Peyer's patch (tissue), 4 donors: ENCODE data around the gene PRX. TPM values are rescaled to one million over a fixed set of nuclear protein-coding genes. Genes with fewer than 3 reads are reported as not detected.
A peak's percentile ranks its signal among the peaks of the same experiment; 100 is the strongest.

Experiments
- DNase-seq, 3 donors: peaks; one replicate each; pipeline ENCODE4 v3.0.0-alpha.2; 2017 to 2019
- H3K27ac ChIP-seq, 4 donors: fragments of 200-600 bp; sonication (generic); one replicate each; pipeline ENCODE4 v1.5.1; 2016 to 2019
- H3K27me3 ChIP-seq, 2 donors: fragments of 200-600 bp; sonication (generic); one replicate each; pipeline ENCODE4 v1.5.1; 2019
- H3K36me3 ChIP-seq, 3 donors: fragments of 200-600 bp; sonication (generic); one replicate each; pipeline ENCODE4 v1.5.1; 2016 to 2019
- H3K4me1 ChIP-seq, 4 donors: fragments of 200-600 bp; sonication (generic); one replicate each; pipeline ENCODE4 v1.5.1; 2016 to 2019
- H3K4me3 ChIP-seq, 4 donors: fragments of 200-600 bp; sonication (generic); 1 replicate in 3 of 4; 2 replicates in 1 of 4; pipeline ENCODE4 v1.5.1; 2016 to 2019; ENCODE audit warnings: mild to moderate bottlenecking in 1 of 4
- H3K9me3 ChIP-seq, 4 donors: fragments of 200-600 bp; sonication (generic); one replicate each; pipeline ENCODE4 v1.5.1; 2016 to 2019; ENCODE audit warnings: mild to moderate bottlenecking in 1 of 4
- POLR2A ChIP-seq, 2 donors: fragments of 450-650 bp; IDR thresholded peaks; one replicate each; pipeline ENCODE4 v1.5.1; 2017; ENCODE audit warnings: antibody characterized with exemption in 2 of 2, mild to moderate bottlenecking in 2 of 2, moderate library complexity in 2 of 2
- total RNA-seq, 4 donors: library from RNA; depleted of rRNA; stranded (reverse); fragments of >200 nt; gene quantifications; one replicate each; pipeline ENCODE4 v1.1.0, GENCODE V29; 2016
- TF ChIP-seq, protein P1 (sequence below), 6 experiments: fragments of 450-650 bp in 4 of 6; fragments of 200-600 bp in 2 of 6; sonication (generic) in 1 of 6; IDR thresholded peaks; one replicate each; pipeline ENCODE4 v1.5.1; 2017 to 2019; ENCODE audit warnings: antibody characterized with exemption in 6 of 6, mild to moderate bottlenecking in 3 of 6, moderate library complexity in 1 of 6

Gene PRX
- total RNA-seq, 4 donors from 2014 or later = 1.4 to 7.4 (median 3.0) TPM

DNA sequence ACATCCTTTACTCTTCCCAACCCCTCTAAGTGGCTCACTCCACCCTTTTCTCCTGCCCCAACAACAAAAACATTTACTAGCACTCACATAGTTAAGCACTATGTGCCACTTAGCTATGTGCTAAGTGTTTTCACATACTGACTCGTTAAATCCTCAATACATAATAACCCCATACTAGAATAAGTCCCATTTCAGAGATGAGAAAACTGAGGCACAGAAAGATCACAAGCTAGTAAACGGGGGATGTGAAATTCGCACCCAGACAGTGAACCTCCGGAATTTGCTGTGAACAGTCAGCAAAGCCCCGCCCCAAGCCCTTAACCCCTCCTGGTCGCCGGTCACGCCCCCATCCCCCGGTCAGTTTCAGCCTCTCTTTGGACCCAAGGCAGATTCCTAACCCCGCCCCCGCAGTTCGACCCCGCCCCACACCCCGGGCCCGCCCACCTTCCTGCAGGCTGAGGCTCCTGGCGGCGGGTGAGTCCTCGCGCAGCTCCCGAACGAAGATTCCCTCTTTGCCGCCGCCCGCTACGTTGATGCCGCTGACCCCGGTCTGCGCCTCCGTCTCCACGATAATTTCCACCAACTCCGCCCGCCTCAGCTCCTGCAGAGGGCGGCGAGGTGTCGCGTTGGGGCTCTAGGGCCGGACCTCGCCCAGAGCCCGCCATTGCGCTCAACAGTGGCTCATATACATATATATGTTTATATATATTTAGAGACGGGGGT is 9.8 kb downstream of the PRX start:
- H3K9me3 ChIP-seq = no peaks in the 10 kb centered on the region
- peak; percentile 94 to 97 (median 94) for DNase-seq
- H3K4me3 ChIP-seq = peak overlapping the region; percentile 66 to 77 (median 70)
- TF ChIP-seq POLR2A (IDR thresholded peaks at IDR 0.05) = peak in 1 of 2 donors; percentile 33
- TF ChIP-seq, protein P1, sequence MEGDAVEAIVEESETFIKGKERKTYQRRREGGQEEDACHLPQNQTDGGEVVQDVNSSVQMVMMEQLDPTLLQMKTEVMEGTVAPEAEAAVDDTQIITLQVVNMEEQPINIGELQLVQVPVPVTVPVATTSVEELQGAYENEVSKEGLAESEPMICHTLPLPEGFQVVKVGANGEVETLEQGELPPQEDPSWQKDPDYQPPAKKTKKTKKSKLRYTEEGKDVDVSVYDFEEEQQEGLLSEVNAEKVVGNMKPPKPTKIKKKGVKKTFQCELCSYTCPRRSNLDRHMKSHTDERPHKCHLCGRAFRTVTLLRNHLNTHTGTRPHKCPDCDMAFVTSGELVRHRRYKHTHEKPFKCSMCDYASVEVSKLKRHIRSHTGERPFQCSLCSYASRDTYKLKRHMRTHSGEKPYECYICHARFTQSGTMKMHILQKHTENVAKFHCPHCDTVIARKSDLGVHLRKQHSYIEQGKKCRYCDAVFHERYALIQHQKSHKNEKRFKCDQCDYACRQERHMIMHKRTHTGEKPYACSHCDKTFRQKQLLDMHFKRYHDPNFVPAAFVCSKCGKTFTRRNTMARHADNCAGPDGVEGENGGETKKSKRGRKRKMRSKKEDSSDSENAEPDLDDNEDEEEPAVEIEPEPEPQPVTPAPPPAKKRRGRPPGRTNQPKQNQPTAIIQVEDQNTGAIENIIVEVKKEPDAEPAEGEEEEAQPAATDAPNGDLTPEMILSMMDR (IDR thresholded peaks at IDR 0.05) = peak in 4 of 6 experiments; percentile 8 to 27 (median 14)
- peaks cover 0 to 9% (median 2%) of the 10 kb centered on the region in 4 donors for H3K4me1 ChIP-seq
- no peaks in the 10 kb centered on the region for H3K27me3 ChIP-seq
- peak overlapping the region; percentile 73 to 88 (median 84) for H3K27ac ChIP-seq
- H3K36me3 ChIP-seq = no peaks in the 10 kb centered on the region

DNA sequence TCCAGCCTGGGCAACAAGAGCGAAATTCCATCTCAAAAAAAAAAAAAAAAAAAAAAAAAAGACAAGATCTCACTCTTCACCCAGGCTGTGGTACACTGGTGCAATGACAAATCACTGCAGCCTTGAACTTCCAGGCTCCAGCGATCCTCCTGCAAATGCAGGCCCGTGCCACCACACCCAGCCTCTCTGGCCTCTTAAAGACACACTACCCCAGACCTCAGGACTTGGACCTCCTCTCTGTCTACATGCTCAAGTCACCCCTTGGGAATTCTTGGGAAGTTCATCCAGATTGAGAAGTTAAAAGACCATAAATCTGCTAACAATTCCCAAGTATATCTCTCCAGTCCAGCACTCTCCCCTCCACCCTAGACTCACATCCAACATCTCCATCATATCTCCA is 12.6 kb downstream of the PRX start:
- Histone ChIP-seq H3K27ac (no peak overlapping the region), H3K36me3 (no peaks in the 10 kb centered on the region), H3K4me3 (no peak overlapping the region), H3K9me3 (no peaks in the 10 kb centered on the region), H3K4me1 (peaks cover 0 to 11% (median 2%) of the 10 kb centered on the region in 4 donors), H3K27me3 (no peaks in the 10 kb centered on the region)
- TF ChIP-seq, protein P1 (IDR thresholded peaks at IDR 0.05) = no peak
- TF ChIP-seq POLR2A (IDR thresholded peaks at IDR 0.05) = no peak
- no peak for DNase-seq

DNA sequence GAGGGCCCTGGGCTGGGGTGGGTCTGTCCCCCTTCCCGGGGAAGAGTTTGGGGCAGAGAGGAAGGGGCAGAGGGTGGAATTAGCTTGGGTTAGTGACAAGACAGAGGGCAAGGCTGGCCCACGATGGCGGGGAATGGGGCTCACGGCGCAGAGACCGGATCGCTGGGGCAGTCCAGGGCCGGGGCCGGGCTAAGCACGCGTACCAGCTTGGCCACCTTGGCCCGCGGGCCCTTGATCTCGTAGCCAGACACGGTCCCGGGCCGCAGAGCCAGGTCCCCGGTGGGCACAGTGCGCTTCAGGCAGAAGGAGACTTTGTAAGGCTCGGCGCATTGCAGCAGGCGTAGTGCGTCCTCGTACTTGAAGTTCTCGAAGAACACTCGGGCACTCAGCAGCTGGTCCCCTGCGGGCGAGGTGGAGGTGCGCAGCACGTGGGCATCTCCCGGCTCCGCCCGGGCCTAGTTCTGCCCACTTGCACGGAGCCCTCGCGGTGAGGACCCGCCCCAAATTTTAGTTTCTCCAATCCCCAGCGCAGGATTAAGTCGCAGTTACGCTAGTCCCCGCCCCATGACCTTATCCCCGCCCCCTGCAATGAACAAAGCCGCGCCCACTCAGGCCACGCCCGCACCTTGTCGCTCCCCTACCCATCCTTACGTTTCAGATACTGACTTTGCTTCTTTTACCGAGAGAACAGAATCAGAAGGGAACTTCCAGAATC is 14.6 kb downstream of the PRX start:
- Histone ChIP-seq H3K9me3 (no peaks in the 10 kb centered on the region), H3K4me1 (peaks cover 0 to 11% (median 2%) of the 10 kb centered on the region in 4 donors), H3K27me3 (no peaks in the 10 kb centered on the region), H3K36me3 (no peaks in the 10 kb centered on the region), H3K4me3 (no peak overlapping the region), H3K27ac (peak overlapping the region in 2 of 4 donors; percentile 38 to 42)
- no peak for TF ChIP-seq POLR2A (IDR thresholded peaks at IDR 0.05)
- TF ChIP-seq, protein P1 (IDR thresholded peaks at IDR 0.05) = no peak
- DNase-seq = peak; percentile 42 to 79 (median 76)

DNA sequence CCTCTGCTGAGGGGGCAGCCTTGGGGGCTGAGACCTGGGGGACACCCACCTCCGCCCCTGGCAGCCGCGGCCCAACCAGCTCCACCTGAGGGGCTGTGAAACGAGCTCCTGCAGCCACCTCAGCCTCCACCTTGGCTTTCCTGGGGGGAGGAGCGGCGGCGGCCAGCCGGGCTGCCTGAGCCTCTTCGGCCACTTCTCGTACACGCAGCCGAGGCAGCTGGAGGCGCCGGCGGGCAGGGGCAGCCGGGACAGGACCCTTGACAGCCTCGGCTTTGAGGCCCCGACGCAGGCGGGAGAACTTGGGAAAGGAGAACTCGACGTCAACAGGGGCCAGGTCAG is 15.6 kb downstream of the PRX start:
- no peak overlapping the region for H3K27ac ChIP-seq
- no peaks in the 10 kb centered on the region for H3K36me3 ChIP-seq
- DNase-seq = no peak
- no peak overlapping the region for H3K4me3 ChIP-seq
- TF ChIP-seq POLR2A (IDR thresholded peaks at IDR 0.05) = no peak
- TF ChIP-seq, protein P1 (IDR thresholded peaks at IDR 0.05) = no peak
- H3K9me3 ChIP-seq = no peaks in the 10 kb centered on the region
- no peaks in the 10 kb centered on the region for H3K27me3 ChIP-seq
- peaks cover 0 to 5% (median 0%) of the 10 kb centered on the region in 4 donors for H3K4me1 ChIP-seq

DNA sequence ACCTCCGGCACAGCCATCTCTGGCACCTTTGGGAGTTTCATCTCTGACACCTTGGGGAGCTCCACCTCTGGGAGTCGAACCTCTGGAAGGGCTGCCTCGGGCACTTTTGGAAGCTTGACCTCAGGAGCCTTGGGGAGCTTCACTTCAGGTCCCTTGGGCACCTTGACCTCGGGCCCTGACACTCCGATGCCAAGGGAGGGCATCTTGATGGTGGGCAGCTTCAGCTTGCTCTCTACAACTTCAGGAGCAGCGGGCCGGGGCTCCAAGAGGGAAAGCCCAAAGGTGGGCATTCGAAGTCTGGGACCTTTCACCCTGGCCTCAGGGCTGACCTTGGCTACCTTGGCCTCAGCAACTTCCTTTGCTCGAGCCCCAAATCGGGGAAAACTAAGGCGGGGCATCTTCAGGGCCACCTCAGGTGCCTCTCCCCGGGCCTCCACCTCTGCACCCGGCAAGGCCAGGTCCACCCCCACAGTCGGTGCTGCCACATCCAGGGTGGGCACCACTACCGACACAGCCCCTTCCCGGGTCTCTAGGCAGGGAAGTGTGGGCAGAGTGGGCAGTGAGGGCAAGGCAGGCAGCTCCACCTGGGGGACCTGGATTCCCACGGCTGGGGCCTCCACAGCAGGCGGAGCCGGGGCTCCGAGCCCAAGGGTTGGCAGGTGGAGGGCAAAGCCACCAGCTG is 16.2 kb downstream of the PRX start:
- Histone ChIP-seq H3K27ac (no peak overlapping the region), H3K9me3 (no peaks in the 10 kb centered on the region), H3K36me3 (no peaks in the 10 kb centered on the region), H3K4me1 (peaks cover 0 to 5% (median 0%) of the 10 kb centered on the region in 4 donors), H3K4me3 (no peak overlapping the region), H3K27me3 (no peaks in the 10 kb centered on the region)
- no peak for DNase-seq
- TF ChIP-seq, protein P1 (IDR thresholded peaks at IDR 0.05) = no peak
- TF ChIP-seq POLR2A (IDR thresholded peaks at IDR 0.05) = no peak
